HepG2 (cell line): ENCODE results near the gene ENO3. TPM values are rescaled to one million over a fixed set of nuclear protein-coding genes. Genes with fewer than 3 reads are reported as not detected.

Experiments used
- ATAC-seq: fragments of 200-7000 bp; cut with Tn5 transposase; 3 replicates; pipeline ENCODE4 v1.9.1; 2020; ENCODE audit warnings: mild to moderate bottlenecking, moderate library complexity
- BruUV-seq: library from RNA; stranded (reverse); fragments of 400-500 nt; replicated peaks from 2 replicates; lab custom pipeline; 2021; lab: Mats Ljungman, UMichigan
- CTCF ChIA-PET: fragments of 300-600 bp; formaldehyde crosslinking; extraction: SDS; loops from one replicate; lab custom pipeline; 2021; ENCODE audit warnings: low total read pairs, inconsistent platforms, low intra/inter-chr PET ratio; lab: Yijun Ruan, JAX
- POLR2A ChIA-PET: fragments of 350-600 bp; sonication (Branson Sonifier 250); formaldehyde crosslinking; loops from one replicate; lab custom pipeline; 2020; ENCODE audit warnings: antibody characterized with exemption, inconsistent platforms; lab: Yijun Ruan, JAX
- DNase-seq: peaks from one replicate; pipeline ENCODE4 v3.0.0-alpha.2; 2015; ENCODE audit warnings: low spot score
- FAIRE-seq: peaks from 3 replicates; lab custom pipeline; 2011; peaks lifted over from hg19 to GRCh38; lab: Jason Lieb, UNC
- H2AFZ ChIP-seq: one replicate; pipeline ENCODE4 v1.6.1; 2011; ENCODE audit warnings: low read length, inconsistent platforms
- H3K27ac ChIP-seq: fragments of 300-600 bp; 3 replicates; pipeline ENCODE4 v1.8.0; 2011; ENCODE audit warnings: mixed run types, mild to moderate bottlenecking, mixed read lengths, low read length, inconsistent platforms; ENCODE audit not compliant: insufficient read depth; ENCODE audit errors: extremely low read length
- H3K27me3 ChIP-seq, 2 experiments: fragments of 200-600 bp in 1 of 2; 2 replicates in 1 of 2; 3 replicates in 1 of 2; pipeline versions ENCODE4 v1.6.0 to v1.8.0; 2011; ENCODE audit warnings: low read length in 2 of 2, mild to moderate bottlenecking in 2 of 2, moderate library complexity in 2 of 2, inconsistent platforms in 1 of 2; ENCODE audit not compliant: insufficient read depth in 2 of 2, control insufficient read depth in 1 of 2
- H3K36me3 ChIP-seq, 2 experiments: fragments of 200-600 bp in 1 of 2; replicated peaks in 1 of 2; 2 replicates in 1 of 2; 3 replicates in 1 of 2; pipeline versions ENCODE4 v1.5.1 to v1.8.0; 2011; ENCODE audit warnings: low read length in 2 of 2, inconsistent platforms in 1 of 2; ENCODE audit not compliant: insufficient read depth in 2 of 2, control insufficient read depth in 1 of 2
- H3K4me1 ChIP-seq: 2 replicates; pipeline ENCODE4 v1.5.1; 2012; ENCODE audit warnings: low read length, inconsistent platforms; ENCODE audit not compliant: insufficient read depth
- H3K4me2 ChIP-seq: 2 replicates; pipeline ENCODE4 v1.6.0; 2011; ENCODE audit warnings: low read depth, low read length, inconsistent platforms
- H3K4me3 ChIP-seq, 3 experiments: fragments of 200-600 bp in 1 of 3; sonication (generic), shearing (Covaris generic) in 1 of 3; replicated peaks in 1 of 3; 2 replicates each; pipeline ENCODE4 v1.5.1; 2011 to 2016; ENCODE audit warnings: low read length in 3 of 3, inconsistent platforms in 2 of 3, low read depth in 2 of 3, mild to moderate bottlenecking in 2 of 3, control low read depth in 1 of 3, mixed read lengths in 1 of 3; ENCODE audit not compliant: insufficient read depth in 1 of 3
- H3K79me2 ChIP-seq: one replicate; pipeline ENCODE4 v1.6.1; 2011; ENCODE audit warnings: low read length, inconsistent platforms; ENCODE audit not compliant: insufficient read depth
- H3K9ac ChIP-seq: 2 replicates; pipeline ENCODE4 v1.6.0; 2011; ENCODE audit warnings: mild to moderate bottlenecking, low read depth, low read length, inconsistent platforms; ENCODE audit not compliant: insufficient read depth
- H3K9me3 ChIP-seq: 2 replicates; pipeline ENCODE4 v1.5.1; 2012; ENCODE audit warnings: mild to moderate bottlenecking, low read length
- H4K20me1 ChIP-seq: 2 replicates; pipeline ENCODE4 v1.6.0; 2011; ENCODE audit warnings: inconsistent platforms, mild to moderate bottlenecking, low read length, moderate library complexity; ENCODE audit not compliant: insufficient read depth
- CCAR2 ChIP-seq: fragments of 200-400 bp; formaldehyde crosslinking; optimal IDR thresholded peaks from 2 replicates; pipeline ENCODE3; 2018; ENCODE audit warnings: low read depth, mild to moderate bottlenecking, low read length, moderate library complexity
- ERF ChIP-seq: IDR thresholded peaks from 2 replicates; pipeline ENCODE4 v1.6.1; 2018; ENCODE audit warnings: missing biosample characterization, missing genetic modification reagents
- FOXC1 ChIP-seq: sonication (generic); formaldehyde crosslinking; IDR thresholded peaks from 2 replicates; pipeline ENCODE4 v1.8.0; 2022; ENCODE audit warnings: mild to moderate bottlenecking, missing genetic modification reagents, borderline replicate concordance
- GTF2F1 ChIP-seq: fragments of 150-350 bp; IDR thresholded peaks from 2 replicates; pipeline ENCODE4 v1.6.1; 2014; ENCODE audit warnings: low read length
- KMT2B ChIP-seq: IDR thresholded peaks from 2 replicates; pipeline ENCODE4 v1.6.1; 2016; ENCODE audit warnings: missing genetic modification reagents, missing compliant biosample characterization
- MED8 ChIP-seq: sonication (generic); formaldehyde crosslinking; IDR thresholded peaks from 2 replicates; pipeline ENCODE4 v1.8.1; 2023; ENCODE audit warnings: mild to moderate bottlenecking, missing genetic modification reagents; ENCODE audit not compliant: insufficient replicate concordance
- RFX1 ChIP-seq: fragments of 450-650 bp; IDR thresholded peaks from 2 replicates; pipeline ENCODE4 v1.6.1; 2017
- SNRNP70 ChIP-seq: fragments of 200-400 bp; formaldehyde crosslinking; IDR thresholded peaks from 2 replicates; pipeline ENCODE4 v1.6.1; 2017; ENCODE audit warnings: mild to moderate bottlenecking, low read depth, low read length, moderate library complexity
- TGIF2 ChIP-seq: IDR thresholded peaks from 2 replicates; pipeline ENCODE4 v1.6.1; 2016; ENCODE audit warnings: control low read depth, missing compliant biosample characterization
- XBP1 ChIP-seq: sonication (generic); formaldehyde crosslinking; IDR thresholded peaks from 2 replicates; pipeline ENCODE4 v1.5.0; 2020; ENCODE audit warnings: missing genetic modification reagents
- ZNF670 ChIP-seq: sonication (generic); formaldehyde crosslinking; IDR thresholded peaks from 2 replicates; pipeline ENCODE4 v1.8.0; 2022; ENCODE audit warnings: mild to moderate bottlenecking, missing genetic modification reagents, borderline replicate concordance
- ZNF746 ChIP-seq: sonication (generic); formaldehyde crosslinking; IDR thresholded peaks from 2 replicates; pipeline ENCODE4 v1.8.0; 2022; ENCODE audit warnings: mild to moderate bottlenecking, missing genetic modification reagents
- ZNF790 ChIP-seq: sonication (generic); formaldehyde crosslinking; IDR thresholded peaks from 2 replicates; pipeline ENCODE4 v1.8.0; 2022; ENCODE audit warnings: missing genetic modification reagents, mild to moderate bottlenecking, borderline replicate concordance
- ZSCAN29 ChIP-seq: sonication (generic); formaldehyde crosslinking; conservative IDR thresholded peaks from 2 replicates; pipeline ENCODE4 v1.4.0; 2020; ENCODE audit warnings: mild to moderate bottlenecking, missing genetic modification reagents
- WGBS: methylation state at CpG from one replicate; pipeline ENCODE4 v1.1.6; 2017; ENCODE audit warnings: low lambda C conversion rate; 5-methylcytosine and 5-hydroxymethylcytosine counted together
- in situ Hi-C: cut with HindIII; loops from 2 replicates; pipeline ENCODE4 v1.10.0; 2017; ENCODE audit warnings: low pct_unique_long_range_greater_than_20kb; ENCODE audit not compliant: extremely low pct_ligation_motif_present
- intact Hi-C: fragments of 100-400 bp; cut with micrococcal nuclease; formaldehyde crosslinking; loops from one replicate; pipeline ENCODE4 v1.10.0; 2022; ENCODE audit not compliant: unreplicated experiment
- polyA plus RNA-seq, 8 experiments: library from polyadenylated mRNA; depleted of rRNA in 3 of 8; stranded (reverse) in 7 of 8; unstranded in 1 of 8; fragments of >200 nt; fragmentation: Illumina TruSeq in 4 of 8; extraction: Trizol in 4 of 8; gene quantifications; 2 replicates each; pipeline versions ENCODE4 v1.2.1 to v1.2.3, GENCODE V29; 2011 to 2016; ENCODE audit warnings: low read depth in 4 of 8, missing spikeins in 1 of 8, mixed read lengths in 1 of 8; ENCODE audit not compliant: insufficient read depth in 1 of 8
- total RNA-seq, 5 experiments: library from RNA; depleted of rRNA; stranded (reverse); fragments of >200 nt; fragmentation: Illumina TruSeq; extraction: Trizol; gene quantifications; 2 replicates each; pipeline ENCODE4 v1.2.3, GENCODE V29; 2016; ENCODE audit warnings: low read depth in 1 of 5
- TF ChIP-seq, protein P1 (sequence below): sonication (generic); formaldehyde crosslinking; conservative IDR thresholded peaks from 2 replicates; pipeline ENCODE4 v1.4.0; 2020; ENCODE audit warnings: mild to moderate bottlenecking, missing genetic modification reagents, moderate library complexity
- TF ChIP-seq, protein P2 (sequence below): sonication (generic); formaldehyde crosslinking; IDR thresholded peaks from 2 replicates; pipeline ENCODE4 v1.4.0; 2020; ENCODE audit warnings: mild to moderate bottlenecking, missing genetic modification reagents
- TF ChIP-seq, protein P3 (sequence below): IDR thresholded peaks from 2 replicates; pipeline ENCODE4 v1.6.1; 2016; ENCODE audit warnings: missing genetic modification reagents, missing compliant biosample characterization

Gene ENO3
- total and polyA plus RNA-seq, 2 of the 13 experiments (the other 11 are each of a cell fraction or from before 2014, with no cell fraction given) = 59.8 to 69.8 TPM

- no peak for FAIRE-seq
- Histone ChIP-seq H2AFZ (no peak overlapping the region), H3K27me3 (no peaks in the 10 kb centered on the region; a peak in 1 of 5 replicates), H3K4me1 (peaks cover 36% of the 10 kb centered on the region), H3K27ac (no peak overlapping the region), H3K4me3 (no peak overlapping the region), H3K79me2 (peaks cover 37% of the 10 kb centered on the region), H4K20me1 (no peaks in the 10 kb centered on the region), H3K36me3 (peaks cover 2 to 13% of the 10 kb centered on the region in 2 experiments; a peak in 3 of 5 replicates), H3K4me2 (no peak overlapping the region), H3K9ac (no peak overlapping the region), H3K9me3 (no peaks in the 10 kb centered on the region)
- TF ChIP-seq SNRNP70 (no peak), ZNF790 (no peak), CCAR2 (no peak), TGIF2 (no peak), KMT2B (CRISPR knock-in tag) (no peak), ZNF746 (CRISPR knock-in tag) (no peak), MED8 (CRISPR knock-in tag) (no peak), XBP1 (CRISPR knock-in tag) (no peak), ERF (CRISPR knock-in tag) (no peak), RFX1 (no peak), ZSCAN29 (no peak), FOXC1 (no peak), ZNF670 (CRISPR knock-in tag) (no peak), GTF2F1 (no peak)
- TF ChIP-seq, protein P1, sequence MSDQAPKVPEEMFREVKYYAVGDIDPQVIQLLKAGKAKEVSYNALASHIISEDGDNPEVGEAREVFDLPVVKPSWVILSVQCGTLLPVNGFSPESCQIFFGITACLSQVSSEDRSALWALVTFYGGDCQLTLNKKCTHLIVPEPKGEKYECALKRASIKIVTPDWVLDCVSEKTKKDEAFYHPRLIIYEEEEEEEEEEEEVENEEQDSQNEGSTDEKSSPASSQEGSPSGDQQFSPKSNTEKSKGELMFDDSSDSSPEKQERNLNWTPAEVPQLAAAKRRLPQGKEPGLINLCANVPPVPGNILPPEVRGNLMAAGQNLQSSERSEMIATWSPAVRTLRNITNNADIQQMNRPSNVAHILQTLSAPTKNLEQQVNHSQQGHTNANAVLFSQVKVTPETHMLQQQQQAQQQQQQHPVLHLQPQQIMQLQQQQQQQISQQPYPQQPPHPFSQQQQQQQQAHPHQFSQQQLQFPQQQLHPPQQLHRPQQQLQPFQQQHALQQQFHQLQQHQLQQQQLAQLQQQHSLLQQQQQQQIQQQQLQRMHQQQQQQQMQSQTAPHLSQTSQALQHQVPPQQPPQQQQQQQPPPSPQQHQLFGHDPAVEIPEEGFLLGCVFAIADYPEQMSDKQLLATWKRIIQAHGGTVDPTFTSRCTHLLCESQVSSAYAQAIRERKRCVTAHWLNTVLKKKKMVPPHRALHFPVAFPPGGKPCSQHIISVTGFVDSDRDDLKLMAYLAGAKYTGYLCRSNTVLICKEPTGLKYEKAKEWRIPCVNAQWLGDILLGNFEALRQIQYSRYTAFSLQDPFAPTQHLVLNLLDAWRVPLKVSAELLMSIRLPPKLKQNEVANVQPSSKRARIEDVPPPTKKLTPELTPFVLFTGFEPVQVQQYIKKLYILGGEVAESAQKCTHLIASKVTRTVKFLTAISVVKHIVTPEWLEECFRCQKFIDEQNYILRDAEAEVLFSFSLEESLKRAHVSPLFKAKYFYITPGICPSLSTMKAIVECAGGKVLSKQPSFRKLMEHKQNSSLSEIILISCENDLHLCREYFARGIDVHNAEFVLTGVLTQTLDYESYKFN (CRISPR knock-in tag) = no peak
- TF ChIP-seq, protein P2, sequence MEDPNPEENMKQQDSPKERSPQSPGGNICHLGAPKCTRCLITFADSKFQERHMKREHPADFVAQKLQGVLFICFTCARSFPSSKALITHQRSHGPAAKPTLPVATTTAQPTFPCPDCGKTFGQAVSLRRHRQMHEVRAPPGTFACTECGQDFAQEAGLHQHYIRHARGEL = no peak
- TF ChIP-seq, protein P3, sequence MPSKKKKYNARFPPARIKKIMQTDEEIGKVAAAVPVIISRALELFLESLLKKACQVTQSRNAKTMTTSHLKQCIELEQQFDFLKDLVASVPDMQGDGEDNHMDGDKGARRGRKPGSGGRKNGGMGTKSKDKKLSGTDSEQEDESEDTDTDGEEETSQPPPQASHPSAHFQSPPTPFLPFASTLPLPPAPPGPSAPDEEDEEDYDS (CRISPR knock-in tag) = no peak
- intact Hi-C loops = no loop called here
- ATAC-seq = no peak
- no TSS peak for BruUV-seq
- 99% methylated on average over 15 of the region's 16 CpGs for WGBS
- POLR2A ChIA-PET = interaction anchor here (1.1 to 3.9 kb wide), 2 partner anchors 12 to 30 kb away, joined by 3 to 101 read pairs; partner anchors contain the start of genes ENO3, PFN1 and SPAG7
- CTCF ChIA-PET = no interaction called here
- in situ Hi-C loops = no loop called here
- no peak for DNase-seq
Measured at GRCh38 chr17:4937553-4937952, 13.4 kb upstream of the ENO3 start.
